SIG-M5 treated with dmso at 0.1 percent for 504 hours (cell line): Measurements from ENCODE around the gene TK1.
"Not testable (repeated sequence)": the region's sequence is repeated elsewhere in the genome, so short reads cannot be mapped to it uniquely, and the experiment has no call there.

ENCODE experiments used
- DNase-seq: peaks from one replicate; lab custom pipeline; 2025; ENCODE audit not compliant: unreplicated experiment; lab: John Stamatoyannopoulos, UW

Gene TK1, protein sequence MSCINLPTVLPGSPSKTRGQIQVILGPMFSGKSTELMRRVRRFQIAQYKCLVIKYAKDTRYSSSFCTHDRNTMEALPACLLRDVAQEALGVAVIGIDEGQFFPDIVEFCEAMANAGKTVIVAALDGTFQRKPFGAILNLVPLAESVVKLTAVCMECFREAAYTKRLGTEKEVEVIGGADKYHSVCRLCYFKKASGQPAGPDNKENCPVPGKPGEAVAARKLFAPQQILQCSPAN

DNA sequence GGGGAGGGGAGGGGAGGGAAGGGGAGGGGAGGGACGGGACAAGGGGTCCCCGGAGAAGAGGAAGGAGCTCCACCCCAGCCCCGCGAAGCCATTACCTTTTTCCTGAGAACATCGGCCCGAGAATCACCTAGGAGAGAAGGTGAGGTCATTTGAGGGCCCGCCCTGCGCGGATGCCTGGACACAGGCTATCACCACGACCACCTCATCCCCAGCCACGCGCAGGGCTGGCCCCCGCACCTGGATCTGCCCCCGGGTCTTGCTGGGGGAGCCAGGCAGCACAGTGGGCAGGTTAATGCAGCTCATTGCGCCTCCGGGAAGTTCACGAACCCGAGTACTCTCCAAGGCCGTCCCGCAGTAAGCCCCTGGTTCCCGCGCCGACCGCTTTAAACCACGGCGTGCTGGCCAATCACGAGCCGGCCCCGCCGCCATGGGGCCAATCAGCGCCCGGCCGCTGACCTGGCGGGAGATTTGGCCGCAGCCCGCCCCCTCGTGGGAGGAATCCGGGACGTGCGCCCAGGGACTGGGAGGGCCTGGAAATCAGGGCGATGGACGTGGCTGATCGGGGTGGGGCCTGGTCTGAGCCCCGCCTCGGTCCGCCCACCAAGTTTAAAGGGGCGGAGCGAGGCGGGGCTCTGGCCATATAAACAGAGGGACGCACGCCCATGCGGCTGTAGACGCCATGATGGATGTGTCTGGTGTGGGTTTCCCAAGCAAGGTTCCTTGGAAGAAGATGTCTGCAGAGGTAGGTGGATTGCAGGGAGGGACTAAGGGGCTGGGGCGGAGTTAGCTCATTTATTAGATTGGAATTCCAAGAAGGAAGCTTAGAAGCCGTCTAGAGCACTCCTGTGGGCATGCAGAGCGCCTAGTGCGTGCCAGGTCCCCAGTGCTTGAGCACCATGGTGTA is at the start of gene TK1, which contains the start of gene AFMID:
Gene TK1, minus strand, starts transcription at position 361 of the 904 bp plus-strand sequence. Its CDS starts 58 bp downstream, at position 303.
Gene AFMID, plus strand, starts transcription at position 671 of the 904 bp plus-strand sequence. Its CDS starts 9 bp downstream, at position 680.
- DNase-seq, result peak; percentile 98

DNA sequence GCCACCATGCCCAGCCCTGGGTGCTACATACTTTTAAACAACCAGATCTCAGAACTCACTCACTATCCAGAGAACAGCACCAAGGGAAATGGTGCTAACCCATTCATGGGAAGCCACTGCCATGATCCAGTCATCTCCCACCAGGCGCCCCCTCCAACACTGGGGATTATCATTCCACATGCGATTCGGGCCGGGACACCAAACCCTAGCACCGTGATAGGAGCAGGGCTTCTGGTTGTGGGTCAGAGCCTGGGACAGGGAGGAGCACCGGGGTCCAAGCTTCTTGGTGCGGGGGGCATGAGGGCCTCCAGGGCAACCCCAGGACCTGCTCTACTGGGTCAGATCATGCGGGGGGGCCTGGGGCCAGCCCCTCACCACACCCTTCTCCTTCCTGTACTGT is 49.0 kb upstream of the TK1 start:
- no peak for DNase-seq

DNA sequence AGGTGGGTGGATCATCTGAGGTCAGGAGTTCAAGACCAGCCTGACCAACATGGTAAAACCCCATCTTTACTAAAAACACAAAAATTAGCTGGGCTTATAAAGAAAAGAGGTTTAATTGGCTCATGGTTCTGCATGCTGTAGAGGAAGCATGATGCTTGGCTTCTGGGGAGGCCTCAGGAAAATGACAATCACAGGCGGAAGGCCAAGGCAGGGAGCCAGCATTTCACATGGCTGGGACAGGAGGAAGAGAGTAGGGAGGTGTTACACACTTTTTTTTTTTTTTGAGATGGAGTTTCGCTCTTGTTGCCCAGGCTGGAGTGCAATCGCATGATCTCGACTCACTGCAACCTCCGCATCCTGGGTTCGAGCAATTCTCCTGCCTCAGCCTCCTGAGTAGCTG is 48.2 kb upstream of the TK1 start:
- not testable (repeated sequence) for DNase-seq

DNA sequence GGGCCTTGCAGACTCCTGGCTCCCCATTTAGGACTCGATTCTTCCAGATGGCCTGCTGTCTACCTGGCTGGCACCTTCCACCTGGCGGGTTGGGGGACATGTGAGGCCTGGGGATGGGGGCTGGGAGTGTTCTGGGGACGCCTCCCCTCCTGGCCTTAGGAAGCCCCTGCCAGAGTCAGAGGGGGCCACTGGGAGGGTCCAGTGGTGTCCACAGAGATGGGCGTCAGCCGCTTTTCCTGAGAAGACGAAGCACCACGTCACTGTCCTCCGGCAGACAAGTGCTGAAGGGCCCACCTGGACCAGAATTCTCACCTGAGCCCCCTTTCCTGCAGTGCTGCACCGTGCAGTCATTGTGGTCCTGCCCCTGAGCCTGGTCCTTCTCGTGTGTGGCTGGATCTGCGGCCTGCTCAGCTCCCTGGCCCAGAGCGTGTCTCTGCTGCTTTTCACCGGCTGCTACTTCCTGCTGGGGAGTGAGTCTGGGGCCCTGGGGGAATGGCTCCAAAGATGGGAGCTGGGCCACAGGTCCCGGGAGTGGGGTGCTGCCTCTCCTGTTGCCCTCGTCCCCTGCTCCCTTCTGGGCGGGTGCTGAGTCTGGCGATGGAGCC is 47.5 kb upstream of the TK1 start:
- DNase-seq, result no peak

DNA sequence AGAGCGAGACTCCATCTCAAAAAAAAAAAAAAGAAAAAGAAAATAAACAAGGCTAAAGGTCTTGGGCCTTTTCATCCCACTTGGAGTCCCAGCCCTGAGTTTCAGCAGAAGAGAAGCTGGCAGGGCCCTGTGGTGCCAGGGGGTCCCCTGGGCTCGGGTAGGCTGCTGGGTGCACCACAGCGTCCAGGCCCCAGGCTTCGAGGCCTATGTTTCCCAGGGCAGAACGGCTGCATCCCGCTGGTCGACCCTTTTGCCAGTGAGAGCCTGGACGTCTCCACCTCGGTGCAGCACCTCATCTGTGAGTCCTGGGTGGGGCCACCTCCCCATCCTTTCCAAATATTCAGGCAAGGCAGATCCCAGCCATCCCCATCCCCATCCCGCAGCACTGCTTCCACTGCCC is 46.8 kb upstream of the TK1 start:
- no peak for DNase-seq

DNA sequence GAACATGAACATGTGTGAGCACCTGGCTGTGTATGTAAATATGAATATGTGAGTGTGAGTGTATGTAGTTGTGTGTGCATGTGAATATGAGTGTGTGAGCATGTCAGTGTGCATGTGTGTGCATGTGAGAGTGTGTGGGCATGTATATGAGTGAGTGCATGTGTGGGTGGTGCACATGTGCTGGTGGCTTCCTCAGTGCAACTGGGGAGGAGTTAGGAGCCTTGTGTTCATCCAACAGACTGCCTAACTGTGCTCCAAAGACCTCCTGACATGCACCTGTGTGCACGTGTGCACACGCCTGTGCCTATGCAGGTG is 46.0 kb upstream of the TK1 start:
- no peak for DNase-seq

DNA sequence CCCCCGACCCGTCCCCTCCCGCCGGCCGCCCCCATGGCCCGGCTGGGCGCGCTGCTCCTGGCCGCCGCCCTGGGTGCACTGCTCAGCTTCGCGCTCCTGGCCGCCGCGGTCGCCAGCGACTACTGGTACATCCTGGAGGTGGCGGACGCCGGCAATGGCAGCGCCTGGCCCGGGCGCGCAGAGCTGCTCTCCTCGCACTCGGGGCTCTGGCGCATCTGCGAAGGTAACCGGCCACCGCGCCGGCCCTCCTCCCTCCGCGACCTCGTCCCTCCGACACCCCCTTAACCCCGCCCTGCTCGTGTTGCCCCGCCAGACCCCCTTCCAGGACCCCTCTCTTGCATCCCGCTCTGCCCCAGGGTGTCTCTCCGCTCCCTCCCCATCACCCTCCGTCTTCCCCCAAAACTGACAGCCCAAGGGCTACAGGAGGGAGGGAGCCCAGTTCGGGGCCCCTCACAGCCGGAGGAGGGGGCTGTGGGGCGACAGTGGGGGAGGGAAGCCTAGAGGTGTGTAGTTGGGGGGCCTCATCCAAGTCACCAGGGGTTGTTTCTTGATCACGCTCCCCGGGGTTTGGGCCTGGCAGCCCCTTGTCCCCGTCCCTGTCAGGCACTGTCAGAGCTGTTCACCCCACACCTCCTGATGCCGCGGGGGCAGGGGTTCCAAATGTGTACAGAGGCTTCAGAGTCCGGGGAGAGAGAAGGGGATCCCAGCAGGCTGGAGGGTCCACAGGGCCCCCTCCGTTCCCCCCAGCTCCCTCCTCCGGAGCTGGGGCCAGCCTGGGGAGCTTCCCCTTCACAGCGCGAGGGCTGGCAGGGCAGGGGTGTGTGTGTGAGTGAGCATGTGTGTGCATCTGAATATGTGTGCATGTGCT is 45.4 kb upstream of the TK1 start:
- no peak for DNase-seq

DNA sequence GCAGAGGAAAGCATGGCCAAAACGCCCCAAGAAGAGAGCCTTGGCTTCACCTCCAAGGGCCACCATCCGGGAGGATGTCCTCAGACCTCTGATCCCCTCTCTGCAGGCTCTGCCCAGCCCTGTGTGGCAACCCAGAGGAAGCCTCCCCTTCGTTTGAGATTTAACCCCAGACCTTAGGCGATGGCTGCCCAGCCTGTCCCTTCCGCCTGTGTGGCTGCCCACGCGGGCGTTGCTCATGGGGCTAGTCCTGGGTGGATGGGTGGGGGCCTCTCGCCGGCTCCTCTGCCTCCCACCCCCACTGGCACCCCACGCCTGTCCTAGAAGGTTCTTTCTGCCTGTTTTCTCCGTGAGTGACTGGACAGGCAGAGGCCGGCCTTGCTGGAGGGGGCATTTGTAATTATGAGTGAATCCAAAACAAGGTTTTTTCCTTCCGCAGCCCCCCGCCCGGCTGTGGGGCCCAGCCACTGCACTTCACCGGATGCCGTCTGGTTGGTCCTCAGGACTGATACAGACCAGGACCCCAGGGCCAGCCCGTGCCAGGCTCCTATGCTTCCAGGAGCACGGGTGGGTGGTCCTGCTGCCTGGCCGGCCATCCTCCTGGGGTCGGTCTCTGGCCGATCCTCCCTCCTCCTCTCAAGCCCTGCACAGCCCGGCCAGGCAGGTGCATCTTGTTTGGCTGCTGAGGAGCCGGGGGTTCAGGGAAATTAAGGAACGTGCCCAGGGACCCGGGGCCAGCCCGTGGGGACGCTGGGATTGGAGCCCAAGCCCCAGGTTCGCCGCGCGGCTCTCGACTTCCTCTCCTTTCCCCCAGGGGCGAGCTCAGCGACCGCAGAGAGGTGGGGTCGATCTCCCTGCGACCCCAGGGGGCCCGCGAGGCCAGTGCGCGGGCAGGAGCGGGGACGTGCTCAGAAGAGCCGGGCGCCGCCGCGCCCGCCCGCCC is 44.4 kb upstream of the TK1 start, which contains the start of gene TMEM235:
Gene TMEM235, plus strand, starts transcription at position 636 of the 940 bp plus-strand sequence. CDS start 393 bp downstream, outside the sequence.
- no peak for DNase-seq

DNA sequence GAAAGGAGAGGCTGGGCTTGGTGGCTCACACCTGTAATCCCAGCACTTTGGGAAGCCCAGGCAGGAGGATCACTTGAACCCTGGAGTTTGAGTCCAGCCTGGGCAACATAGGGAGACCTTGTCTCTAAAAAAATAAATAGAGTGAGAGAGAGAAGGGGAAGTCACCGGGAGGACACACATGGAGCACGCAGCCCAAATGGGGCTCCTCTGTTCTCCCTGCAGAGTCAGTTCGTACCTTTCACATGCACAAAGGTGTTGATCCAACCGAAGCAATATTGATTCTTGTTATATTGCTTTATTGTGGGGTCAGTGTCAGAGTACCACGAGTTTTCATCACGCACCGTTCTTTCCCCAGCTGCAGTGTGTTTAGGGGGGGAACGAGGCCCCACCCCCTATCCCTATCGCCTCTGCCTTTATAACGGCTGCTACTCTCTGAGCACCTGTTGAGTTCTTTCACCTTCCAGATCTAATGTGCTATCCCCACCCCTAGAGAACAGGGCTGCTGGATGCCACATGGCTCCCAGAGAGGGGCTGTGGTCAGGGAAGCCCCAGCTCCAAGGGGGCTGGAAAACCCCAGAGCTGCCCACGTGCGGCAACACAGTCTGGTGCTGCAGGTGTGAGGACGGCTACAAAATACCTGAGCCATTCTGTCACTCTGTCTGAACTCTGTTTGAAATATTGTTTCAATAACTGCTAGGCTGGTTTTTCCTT is 43.6 kb upstream of the TK1 start:
- DNase-seq, result no peak

DNA sequence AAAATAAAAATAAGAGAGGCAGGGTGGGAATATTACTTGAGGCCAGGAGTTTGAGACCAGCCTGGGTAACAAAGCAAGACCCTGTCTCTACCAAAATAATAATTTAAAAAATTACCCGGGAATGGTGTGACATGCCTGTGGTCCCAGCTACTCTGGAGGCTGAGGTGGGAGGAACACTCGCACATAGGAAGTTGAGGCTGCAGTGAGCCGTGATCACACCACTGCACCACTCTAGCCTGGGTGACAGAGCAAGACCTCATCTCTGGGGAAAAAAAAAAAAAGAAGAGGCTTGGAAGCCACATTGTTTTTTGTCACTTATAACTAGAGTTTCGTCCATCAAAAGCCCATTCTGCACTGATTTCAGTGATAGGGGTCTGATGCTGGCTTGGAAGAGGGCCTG is 41.3 kb upstream of the TK1 start:
- DNase-seq, result no peak

DNA sequence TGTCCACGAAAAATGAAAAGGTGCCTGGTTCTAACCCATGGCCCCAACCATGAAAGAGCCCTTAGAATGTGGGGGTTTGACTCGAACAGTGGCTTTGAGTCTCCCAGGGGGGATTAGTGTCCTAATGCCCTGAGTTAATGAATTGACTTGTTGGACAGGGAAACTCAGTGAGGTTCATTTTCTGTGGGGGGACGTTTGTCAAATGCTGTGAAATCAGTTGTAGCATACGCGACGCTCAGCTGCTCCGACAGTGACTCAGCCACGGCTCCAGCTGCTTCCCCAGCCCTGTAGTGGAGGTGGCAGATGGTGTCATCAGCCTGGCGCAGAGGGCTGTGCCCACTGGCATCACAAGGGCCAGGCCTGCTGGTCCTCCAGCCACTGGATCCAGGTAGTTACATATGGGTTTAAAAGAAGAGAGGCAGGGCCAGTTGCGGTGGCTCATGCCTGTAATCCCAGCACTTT is 40.6 kb upstream of the TK1 start:
- no peak for DNase-seq

DNA sequence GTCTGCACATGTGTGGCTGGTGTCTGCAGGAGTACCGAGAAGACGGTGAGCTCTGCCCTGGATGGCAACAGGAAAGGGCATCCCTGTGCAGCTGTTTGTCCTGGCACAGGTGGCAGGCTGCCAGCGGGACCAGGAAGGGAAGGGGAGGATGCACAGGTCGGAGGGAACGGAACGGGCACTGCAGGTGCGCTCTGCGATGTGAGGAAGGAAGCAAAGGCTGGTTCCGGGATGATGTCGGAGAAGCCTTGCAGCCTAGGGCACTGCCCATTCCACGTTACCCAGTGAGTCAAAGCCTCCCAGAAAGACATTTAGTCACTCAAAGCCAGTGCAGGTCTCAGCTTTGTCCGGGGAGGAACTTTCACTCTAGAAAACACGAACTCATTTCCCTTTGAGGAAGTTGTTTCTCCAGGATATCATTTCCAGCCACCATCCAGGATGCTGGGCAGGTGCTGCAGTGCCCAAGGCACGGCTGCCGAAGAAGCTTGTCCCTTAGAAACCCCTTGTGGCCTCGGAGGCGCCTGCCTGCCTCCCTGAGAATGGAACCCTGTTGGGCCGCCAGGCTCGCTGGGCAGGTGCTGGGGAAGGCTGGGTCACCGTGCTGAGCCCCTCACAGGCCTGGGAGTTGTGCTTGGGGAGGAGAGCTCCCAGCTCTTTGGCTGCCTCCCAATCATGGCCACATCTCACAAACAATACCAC is 40.1 kb upstream of the TK1 start:
- no peak for DNase-seq

DNA sequence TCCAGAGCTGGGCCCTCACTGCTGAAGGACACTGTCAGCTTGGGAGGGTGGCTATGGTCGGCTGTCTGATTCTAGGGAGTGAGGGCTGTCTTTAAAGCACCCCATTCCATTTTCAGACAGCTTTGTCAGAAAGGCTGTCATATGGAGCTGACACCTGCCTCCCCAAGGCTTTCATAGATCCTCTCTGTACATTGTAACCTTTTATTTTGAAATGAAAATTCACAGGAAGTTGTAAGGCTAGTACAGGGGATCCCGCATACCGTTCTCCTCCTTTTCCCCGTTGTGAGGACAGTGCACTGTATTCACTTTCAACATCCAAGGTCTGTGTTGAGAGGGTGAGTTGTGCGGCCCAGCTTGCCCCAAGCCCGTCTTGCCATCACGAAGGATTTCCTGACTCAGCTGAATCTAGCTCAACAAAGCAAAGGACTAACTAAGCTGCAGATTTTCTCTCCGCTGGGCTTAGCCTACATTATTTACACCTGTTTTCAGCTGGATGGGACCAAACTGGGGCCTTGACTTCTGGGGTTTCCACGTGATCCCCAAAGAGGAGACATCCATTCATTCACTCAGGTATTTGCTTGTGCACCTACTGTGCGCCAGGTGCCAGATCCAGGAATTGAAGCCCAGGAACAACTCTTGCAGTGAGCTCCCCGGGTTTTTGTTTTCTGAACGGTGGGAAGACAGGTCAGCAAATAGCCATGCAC is 39.4 kb upstream of the TK1 start:
- DNase-seq, result no peak

DNA sequence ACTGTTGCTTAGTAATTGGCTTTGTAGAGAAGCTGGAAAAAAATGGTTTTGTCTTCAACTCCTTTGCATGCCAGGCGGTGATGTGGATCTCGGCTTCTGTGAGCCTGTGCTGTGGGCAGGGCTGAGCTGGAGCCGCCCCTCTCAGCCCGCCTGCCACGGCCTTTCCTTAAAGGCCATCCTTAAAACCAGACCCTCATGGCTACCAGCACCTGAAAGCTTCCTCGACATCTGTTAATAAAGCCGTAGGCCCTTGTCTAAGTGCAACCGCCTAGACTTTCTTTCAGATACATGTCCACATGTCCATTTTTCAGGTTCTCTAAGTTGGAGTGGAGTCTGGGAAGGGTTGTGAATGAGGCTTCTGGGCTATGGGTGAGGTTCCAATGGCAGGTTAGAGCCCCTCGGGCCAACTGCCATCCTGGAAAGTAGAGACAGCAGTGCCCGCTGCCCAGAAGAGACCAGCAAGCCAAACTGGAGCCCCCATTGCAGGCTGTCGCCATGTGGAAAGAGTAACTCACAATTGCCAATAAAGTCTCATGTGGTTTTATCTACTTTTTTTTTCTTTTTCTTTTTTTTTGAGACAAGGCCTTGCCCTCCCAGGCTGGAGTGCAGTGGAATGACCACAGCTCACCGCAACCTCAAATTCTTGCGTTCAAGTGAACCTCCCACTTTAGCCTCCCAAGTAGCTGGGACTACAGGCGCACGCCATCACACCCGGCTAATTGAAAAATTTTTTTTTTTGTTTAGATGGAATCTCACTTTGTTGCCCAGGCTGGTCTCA is 38.4 kb upstream of the TK1 start:
- DNase-seq, result no peak

DNA sequence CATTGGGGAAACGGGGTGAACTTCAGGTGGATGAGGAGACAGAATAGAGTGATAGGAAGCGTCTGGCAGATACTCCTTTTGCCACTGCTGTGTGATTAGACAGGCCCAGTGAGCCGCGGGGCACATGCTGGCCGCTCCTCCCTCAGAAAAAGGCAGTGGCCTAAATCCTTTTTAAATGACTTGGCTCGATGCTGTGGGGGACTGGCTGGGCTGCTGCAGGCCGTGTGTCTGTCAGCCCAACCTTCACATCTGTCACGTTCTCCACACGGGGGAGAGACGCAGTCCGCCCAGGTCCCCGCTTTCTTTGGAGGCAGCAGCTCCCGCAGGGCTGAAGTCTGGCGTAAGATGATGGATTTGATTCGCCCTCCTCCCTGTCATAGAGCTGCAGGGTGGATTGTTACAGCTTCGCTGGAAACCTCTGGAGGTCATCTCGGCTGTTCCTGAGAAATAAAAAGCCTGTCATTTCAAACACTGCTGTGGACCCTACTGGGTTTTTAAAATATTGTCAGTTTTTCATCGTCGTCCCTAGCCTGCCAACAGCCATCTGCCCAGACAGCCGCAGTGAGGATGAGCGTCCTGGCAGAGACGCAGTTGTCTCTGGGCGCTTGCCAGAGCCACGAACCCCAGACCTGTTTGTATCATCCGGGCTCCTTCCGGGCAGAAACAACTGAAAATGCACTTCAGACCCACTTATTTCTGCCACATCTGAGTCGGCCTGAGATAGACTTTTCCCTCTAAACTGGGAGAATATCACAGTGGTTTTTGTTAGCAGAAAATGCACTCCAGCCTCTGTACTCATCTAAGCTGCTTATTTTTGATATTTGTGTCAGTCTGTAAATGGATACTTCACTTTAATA is 37.6 kb upstream of the TK1 start:
- DNase-seq, result no peak

DNA sequence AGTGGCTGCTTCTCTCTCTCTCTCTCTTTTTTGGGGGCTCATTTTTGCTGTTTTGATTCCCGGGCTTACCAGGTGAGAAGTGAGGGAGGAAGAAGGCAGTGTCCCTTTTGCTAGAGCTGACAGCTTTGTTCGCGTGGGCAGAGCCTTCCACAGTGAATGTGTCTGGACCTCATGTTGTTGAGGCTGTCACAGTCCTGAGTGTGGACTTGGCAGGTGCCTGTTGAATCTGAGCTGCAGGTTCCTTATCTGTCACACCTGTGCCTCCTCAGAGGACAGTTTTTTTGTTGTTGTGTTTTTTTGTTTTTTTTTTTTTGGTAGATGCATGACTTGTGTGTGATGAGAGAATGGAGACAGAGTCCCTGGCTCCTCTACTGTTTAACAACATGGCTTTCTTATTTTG is 36.9 kb upstream of the TK1 start:
- DNase-seq, result no peak
